Neural cell (in vitro differentiated cells): ENCODE results near the gene ASXL1.

Experiments used
- EP300 ChIP-seq: fragments of 450-650 bp; conservative IDR thresholded peaks from 2 replicates; pipeline ENCODE4 v1.6.1; 2014; ENCODE audit warnings: antibody characterized with exemption, mild to moderate bottlenecking, moderate library complexity; ENCODE audit not compliant: poor library complexity, severe bottlenecking
- EZH2 ChIP-seq: fragments of 200-600, 300-800 bp; shearing (Covaris generic), sonication (generic); IDR thresholded peaks from 2 replicates; pipeline ENCODE4 v1.6.1; 2014; ENCODE audit warnings: antibody characterized with exemption, low read length, borderline replicate concordance, mild to moderate bottlenecking; ENCODE audit not compliant: insufficient read depth, poor library complexity, severe bottlenecking
- POLR2AphosphoS5 ChIP-seq: IDR thresholded peaks from 2 replicates; pipeline ENCODE4 v1.6.1; 2012
- SMC3 ChIP-seq: fragments of 450-650 bp; conservative IDR thresholded peaks from 2 replicates; pipeline ENCODE4 v1.6.1; 2014; ENCODE audit warnings: antibody characterized with exemption, mild to moderate bottlenecking, moderate library complexity; ENCODE audit not compliant: poor library complexity
- TAF1 ChIP-seq: IDR thresholded peaks from 2 replicates; pipeline ENCODE4 v1.6.1; 2012; ENCODE audit warnings: low read depth
- TF ChIP-seq, protein P1 (sequence below): fragments of 450-650 bp; IDR thresholded peaks from 2 replicates; pipeline ENCODE4 v1.5.1; 2014; ENCODE audit warnings: antibody characterized with exemption, mild to moderate bottlenecking, moderate library complexity; ENCODE audit not compliant: poor library complexity, severe bottlenecking
- TF ChIP-seq, protein P2 (sequence below): IDR thresholded peaks from 2 replicates; pipeline ENCODE4 v1.6.1; 2012; ENCODE audit warnings: borderline replicate concordance

DNA sequence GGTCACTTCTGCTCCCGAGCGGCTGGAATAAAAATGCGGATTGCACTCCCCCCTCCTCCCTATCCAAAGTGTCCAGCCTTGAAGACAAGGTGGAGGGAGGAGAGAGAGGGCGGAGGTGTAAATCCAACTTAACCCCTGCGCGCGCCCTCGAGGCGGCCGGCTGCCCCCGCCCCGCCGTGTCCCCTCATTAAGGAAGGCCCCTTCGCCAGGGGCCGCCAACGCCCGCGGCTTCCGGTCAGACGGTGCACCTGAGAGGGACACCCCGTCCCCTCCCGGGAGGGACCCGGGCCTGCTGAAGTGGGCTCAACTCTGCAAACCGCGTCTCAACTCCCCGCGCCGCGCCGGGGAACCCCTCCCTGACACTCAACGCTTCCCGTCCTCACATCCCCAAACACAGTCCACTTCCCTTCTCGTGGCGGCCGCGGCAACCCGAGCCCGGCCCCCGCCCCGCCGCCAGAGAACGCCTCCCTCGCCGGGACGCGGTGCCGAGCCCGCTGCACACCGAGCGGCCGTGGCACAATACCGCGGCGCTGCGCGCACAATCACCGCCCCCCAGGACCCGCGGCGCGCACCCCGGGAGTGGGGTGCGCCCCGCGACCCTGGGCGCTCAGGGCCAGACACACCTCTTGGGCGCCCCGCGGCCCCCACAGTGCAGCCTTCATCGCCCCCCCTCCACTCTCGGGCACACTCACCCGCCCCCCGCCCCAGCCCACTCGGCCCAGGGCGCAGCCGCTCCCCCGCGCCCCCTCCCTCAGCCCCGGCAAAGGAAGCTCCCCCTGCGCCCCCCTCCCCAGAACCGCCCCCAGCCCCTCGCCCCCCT lies 124.5 kb downstream of the ASXL1 start:
- TF ChIP-seq POLR2AphosphoS5 (no peak), EZH2 (no peak), SMC3 (no peak), EP300 (no peak), TAF1 (no peak)
- TF ChIP-seq, protein P1, sequence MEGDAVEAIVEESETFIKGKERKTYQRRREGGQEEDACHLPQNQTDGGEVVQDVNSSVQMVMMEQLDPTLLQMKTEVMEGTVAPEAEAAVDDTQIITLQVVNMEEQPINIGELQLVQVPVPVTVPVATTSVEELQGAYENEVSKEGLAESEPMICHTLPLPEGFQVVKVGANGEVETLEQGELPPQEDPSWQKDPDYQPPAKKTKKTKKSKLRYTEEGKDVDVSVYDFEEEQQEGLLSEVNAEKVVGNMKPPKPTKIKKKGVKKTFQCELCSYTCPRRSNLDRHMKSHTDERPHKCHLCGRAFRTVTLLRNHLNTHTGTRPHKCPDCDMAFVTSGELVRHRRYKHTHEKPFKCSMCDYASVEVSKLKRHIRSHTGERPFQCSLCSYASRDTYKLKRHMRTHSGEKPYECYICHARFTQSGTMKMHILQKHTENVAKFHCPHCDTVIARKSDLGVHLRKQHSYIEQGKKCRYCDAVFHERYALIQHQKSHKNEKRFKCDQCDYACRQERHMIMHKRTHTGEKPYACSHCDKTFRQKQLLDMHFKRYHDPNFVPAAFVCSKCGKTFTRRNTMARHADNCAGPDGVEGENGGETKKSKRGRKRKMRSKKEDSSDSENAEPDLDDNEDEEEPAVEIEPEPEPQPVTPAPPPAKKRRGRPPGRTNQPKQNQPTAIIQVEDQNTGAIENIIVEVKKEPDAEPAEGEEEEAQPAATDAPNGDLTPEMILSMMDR: no peak
- TF ChIP-seq, protein P2, sequence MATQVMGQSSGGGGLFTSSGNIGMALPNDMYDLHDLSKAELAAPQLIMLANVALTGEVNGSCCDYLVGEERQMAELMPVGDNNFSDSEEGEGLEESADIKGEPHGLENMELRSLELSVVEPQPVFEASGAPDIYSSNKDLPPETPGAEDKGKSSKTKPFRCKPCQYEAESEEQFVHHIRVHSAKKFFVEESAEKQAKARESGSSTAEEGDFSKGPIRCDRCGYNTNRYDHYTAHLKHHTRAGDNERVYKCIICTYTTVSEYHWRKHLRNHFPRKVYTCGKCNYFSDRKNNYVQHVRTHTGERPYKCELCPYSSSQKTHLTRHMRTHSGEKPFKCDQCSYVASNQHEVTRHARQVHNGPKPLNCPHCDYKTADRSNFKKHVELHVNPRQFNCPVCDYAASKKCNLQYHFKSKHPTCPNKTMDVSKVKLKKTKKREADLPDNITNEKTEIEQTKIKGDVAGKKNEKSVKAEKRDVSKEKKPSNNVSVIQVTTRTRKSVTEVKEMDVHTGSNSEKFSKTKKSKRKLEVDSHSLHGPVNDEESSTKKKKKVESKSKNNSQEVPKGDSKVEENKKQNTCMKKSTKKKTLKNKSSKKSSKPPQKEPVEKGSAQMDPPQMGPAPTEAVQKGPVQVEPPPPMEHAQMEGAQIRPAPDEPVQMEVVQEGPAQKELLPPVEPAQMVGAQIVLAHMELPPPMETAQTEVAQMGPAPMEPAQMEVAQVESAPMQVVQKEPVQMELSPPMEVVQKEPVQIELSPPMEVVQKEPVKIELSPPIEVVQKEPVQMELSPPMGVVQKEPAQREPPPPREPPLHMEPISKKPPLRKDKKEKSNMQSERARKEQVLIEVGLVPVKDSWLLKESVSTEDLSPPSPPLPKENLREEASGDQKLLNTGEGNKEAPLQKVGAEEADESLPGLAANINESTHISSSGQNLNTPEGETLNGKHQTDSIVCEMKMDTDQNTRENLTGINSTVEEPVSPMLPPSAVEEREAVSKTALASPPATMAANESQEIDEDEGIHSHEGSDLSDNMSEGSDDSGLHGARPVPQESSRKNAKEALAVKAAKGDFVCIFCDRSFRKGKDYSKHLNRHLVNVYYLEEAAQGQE: no peak
